ENCODE data around the gene FLNB.
"Not testable (repeated sequence)": the region's sequence is repeated elsewhere in the genome, so short reads cannot be mapped to it uniquely, and the experiment has no call there.

DNA sequence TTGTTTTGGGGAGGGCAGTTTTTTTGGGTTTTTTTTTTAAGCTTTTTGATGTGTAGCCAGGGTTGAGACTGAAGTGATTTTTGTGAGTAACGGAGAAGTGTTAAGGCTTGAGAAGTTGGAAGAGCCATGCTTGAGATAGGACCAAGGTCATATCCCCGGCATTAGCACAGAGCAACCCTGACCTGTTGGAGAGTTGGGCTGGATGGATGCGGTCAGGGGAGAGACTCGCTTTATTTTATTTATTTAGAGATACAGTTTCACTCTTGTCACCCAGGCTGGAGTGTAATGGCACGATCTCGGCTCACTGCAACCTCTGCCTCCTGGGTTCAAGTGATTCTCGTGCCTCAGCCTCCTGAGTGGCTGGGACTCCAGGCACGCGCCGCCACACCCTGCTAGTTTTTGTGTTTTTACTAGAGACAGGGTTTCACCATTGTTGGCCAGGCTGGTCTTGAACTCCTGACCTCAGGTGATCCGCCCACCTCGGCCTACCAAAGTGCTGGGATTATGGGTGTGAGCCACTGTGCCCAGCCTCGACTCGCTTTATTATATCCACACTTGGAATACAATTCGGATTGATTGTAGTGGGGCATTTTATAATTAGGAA is 43.5 kb downstream of the FLNB start:
- TF ChIP-seq, protein P1, sequence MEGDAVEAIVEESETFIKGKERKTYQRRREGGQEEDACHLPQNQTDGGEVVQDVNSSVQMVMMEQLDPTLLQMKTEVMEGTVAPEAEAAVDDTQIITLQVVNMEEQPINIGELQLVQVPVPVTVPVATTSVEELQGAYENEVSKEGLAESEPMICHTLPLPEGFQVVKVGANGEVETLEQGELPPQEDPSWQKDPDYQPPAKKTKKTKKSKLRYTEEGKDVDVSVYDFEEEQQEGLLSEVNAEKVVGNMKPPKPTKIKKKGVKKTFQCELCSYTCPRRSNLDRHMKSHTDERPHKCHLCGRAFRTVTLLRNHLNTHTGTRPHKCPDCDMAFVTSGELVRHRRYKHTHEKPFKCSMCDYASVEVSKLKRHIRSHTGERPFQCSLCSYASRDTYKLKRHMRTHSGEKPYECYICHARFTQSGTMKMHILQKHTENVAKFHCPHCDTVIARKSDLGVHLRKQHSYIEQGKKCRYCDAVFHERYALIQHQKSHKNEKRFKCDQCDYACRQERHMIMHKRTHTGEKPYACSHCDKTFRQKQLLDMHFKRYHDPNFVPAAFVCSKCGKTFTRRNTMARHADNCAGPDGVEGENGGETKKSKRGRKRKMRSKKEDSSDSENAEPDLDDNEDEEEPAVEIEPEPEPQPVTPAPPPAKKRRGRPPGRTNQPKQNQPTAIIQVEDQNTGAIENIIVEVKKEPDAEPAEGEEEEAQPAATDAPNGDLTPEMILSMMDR (IDR thresholded peaks at IDR 0.05), result not testable (repeated sequence)
- not testable (repeated sequence) for TF ChIP-seq POLR2A (IDR thresholded peaks at IDR 0.05)

Data from adrenal gland (tissue), 5 donors.